ENCODE measurements around the gene SRPK1.
"Not testable (repeated sequence)": the region's sequence is repeated elsewhere in the genome, so short reads cannot be mapped to it uniquely, and the experiment has no call there.

The SRPK1 gene

DNA sequence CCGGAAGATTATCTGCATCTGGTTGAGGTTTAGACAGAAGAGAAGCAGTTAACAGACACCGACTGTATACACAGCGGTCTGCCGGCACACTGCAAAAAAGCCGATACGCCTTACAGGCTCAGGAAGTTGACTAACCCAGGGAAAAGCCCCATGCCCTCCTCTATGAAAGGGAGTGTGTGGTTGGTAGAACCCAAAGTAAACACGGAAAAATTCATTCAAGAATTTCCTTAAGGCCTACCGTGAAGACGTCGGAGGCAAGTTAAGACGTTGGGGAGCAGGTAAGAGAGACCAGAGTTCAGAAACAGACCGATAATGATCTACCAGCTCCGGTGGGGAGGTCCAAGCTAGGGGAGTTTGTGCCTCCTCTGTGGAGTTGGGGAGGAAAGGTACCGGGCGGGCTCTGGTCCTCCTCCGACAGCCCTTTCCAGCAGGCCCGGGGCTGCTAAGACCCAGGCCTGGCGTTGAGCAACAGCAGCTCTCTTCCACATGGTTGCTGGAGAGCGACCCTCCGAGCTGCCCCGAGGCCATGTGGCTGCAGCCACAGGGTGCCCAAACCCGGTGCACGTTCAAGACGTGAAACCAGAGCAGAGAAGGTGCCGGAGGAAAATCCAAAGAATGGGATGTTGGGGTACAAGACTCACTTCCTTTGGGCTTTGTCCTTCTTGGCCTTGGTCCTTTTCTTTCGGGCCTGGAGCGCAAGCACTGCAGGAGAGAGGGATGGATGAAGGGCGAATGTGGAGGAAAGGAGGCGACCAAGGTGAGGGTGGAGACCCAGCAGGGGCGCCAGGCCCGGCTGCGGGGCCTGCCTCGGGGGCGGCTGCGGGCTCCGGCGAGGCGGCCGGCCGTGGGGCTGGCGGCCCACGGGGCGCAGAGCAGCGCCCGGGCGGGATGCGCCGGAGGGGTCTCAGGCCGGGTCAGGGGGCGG lies 809 bp downstream of the SRPK1 start:
- no peak for DNase-seq (ENCODE audit: insufficient read length, low spot score)
- TF ChIP-seq, protein P1, sequence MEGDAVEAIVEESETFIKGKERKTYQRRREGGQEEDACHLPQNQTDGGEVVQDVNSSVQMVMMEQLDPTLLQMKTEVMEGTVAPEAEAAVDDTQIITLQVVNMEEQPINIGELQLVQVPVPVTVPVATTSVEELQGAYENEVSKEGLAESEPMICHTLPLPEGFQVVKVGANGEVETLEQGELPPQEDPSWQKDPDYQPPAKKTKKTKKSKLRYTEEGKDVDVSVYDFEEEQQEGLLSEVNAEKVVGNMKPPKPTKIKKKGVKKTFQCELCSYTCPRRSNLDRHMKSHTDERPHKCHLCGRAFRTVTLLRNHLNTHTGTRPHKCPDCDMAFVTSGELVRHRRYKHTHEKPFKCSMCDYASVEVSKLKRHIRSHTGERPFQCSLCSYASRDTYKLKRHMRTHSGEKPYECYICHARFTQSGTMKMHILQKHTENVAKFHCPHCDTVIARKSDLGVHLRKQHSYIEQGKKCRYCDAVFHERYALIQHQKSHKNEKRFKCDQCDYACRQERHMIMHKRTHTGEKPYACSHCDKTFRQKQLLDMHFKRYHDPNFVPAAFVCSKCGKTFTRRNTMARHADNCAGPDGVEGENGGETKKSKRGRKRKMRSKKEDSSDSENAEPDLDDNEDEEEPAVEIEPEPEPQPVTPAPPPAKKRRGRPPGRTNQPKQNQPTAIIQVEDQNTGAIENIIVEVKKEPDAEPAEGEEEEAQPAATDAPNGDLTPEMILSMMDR (IDR thresholded peaks at IDR 0.05; ENCODE audit: insufficient read depth, missing control alignments) = no peak
- no peak for FAIRE-seq

DNA sequence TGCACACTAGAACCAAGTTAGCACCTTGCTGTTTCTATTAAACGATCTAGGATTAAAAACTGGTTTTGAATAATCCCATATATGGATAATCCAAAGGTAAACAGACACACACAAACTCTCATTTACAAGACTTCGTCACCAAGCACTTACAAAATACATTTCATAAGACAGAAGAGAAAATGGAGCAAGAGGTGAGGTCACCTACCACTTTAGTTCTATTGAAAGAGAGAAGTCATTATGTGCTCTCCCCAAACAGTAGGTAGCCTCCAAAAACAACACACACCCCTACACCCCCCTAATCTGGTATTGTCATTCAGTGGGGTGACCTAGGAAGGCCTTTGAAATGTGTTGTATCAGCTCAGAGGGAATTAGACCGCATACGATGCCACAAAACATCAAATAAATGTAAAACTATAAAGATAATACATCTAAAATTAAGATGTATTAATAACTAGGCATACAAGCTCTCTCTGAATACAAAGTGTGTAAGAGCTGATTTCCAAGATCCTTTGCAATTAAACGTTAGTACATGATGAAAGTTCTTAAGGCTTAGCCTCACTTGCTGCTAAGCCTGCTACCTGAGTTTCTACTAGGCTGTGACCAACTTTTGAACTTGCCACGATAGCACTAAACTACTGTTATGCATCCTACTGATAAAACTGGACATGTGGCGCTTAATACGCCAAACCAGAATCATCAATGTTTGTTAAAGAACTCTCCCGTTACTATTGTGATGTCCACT lies 1.6 kb downstream of the SRPK1 start:
- peak; percentile 66 for FAIRE-seq

DNA sequence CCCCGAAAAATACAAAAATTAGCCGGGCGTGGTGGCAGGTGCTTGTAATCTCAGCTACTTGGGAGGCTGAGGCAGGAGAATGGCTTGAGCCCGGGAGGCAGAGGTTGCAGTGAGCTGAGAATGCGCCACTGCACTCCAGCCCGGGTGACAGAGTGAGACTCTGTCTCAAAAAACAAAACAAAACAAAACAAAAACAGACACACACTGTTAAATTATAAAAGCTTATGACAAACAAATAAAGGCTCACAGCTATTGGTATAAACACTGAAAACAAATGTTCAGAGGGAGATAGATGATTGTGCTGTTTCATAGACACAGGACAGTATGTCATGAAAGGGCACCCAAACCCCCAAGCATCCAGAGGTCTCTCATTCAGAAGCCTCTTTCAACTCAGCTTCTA lies 4.0 kb downstream of the SRPK1 start:
- not testable (repeated sequence) for DNase-seq (ENCODE audit: insufficient read length, low spot score); FAIRE-seq

More for the DNA sequence above, 1.6 kb downstream of the SRPK1 start:
- TF ChIP-seq, protein P1 (IDR thresholded peaks at IDR 0.05; ENCODE audit: insufficient read depth, missing control alignments) = no peak
- no peak for DNase-seq (ENCODE audit: insufficient read length, low spot score)

DNA sequence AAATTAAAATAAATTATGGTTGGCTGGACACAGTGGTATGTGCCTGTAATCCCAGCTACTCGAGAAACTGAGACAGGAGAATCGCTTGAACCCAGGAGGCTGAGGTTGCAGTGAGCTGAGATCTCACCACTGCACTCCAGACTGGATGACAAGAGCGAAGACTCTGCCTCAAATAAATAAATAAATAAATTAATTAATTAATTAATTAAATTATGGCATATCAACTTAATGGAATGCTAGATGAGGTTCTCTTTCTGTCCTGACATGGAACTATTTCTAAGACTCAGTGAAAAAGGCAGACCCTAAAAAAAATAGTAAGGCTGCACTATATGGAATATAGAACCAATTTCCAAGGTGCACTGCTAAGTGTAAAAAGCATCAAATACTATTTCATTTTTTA lies 4.8 kb downstream of the SRPK1 start:
- TF ChIP-seq, protein P1 (IDR thresholded peaks at IDR 0.05; ENCODE audit: insufficient read depth, missing control alignments) = no peak
- no peak for DNase-seq (ENCODE audit: insufficient read length, low spot score)
- no peak for FAIRE-seq

DNA sequence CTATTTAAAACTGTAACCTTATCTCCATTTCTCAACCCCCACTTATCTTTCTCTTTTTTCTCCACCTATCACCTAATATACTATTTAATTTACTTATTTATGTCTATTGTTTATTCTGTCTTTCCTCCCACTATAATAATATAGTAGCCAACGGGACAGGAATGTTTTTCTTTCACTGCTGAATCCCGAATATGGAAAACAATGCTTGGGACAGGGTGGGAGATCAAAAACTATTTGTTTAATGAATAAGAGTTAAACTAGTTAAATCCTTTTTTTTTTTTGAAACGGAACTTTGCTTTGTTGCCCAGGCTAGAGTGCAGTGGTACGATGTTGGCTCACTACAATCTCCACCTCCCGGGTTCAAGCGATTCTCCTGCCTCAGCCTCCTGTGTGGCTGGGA lies 6.4 kb downstream of the SRPK1 start:
- FAIRE-seq (no peak), DNase-seq (ENCODE audit: insufficient read length, low spot score) (no peak)
- TF ChIP-seq, protein P1 (IDR thresholded peaks at IDR 0.05; ENCODE audit: insufficient read depth, missing control alignments) = no peak

DNA sequence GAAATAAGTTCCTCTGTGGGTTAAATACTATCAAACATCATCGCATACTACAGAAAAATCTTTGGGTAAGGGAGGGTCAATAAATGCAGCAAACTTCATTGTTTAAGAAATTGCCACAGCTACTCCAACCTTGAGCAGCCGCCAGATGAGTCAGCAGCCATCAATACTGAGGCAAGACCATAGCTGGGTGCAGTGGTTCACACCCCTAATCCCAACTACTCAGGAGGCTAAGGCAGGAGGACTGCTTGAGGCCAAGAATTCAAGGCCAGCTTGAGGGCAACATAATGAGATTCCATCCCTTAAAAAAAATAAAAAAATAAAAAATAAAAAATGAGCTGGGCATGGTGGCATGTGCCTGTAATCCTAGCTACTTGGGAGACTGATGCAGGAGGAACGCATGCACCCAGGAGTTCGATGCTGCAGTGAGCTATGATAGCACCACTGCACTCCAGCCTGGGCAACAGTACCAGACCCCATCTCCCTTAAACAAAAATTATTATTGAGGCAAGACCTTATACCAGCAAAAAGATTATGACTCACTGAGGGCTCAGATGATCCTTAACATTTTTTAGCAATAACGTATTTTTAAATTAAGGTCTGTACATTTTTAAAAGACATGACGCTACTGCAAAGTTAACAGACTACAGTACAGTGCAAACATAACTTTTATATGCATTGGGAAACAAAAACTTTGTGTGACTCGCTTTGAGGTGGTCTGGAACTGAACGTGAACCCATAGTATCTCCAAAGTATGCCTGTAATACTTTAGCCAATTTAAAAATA lies 8.8 kb downstream of the SRPK1 start:
- no peak for FAIRE-seq
- TF ChIP-seq, protein P1 (IDR thresholded peaks at IDR 0.05; ENCODE audit: insufficient read depth, missing control alignments) = no peak
- DNase-seq (ENCODE audit: insufficient read length, low spot score) = no peak

DNA sequence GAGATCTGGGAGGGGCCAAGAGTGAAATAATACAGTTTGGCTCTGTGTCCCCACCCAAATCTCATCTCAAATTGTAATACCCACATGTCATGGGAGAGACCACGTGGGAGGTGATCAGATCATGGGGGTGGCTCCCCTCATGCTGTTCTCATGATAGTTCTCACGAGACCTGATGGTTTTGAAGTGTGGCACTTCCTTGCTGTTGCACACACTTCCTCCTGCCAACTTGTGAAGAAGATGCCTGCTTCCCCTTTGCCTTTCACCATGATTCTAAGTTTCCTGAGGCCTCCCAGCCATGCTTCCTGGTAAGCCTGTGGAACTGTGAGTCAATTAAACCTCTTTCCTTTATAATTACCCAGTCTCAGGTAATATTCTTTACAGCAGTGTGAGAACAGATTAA lies 11.3 kb downstream of the SRPK1 start:
- DNase-seq (ENCODE audit: insufficient read length, low spot score); FAIRE-seq: not testable (repeated sequence)

DNA sequence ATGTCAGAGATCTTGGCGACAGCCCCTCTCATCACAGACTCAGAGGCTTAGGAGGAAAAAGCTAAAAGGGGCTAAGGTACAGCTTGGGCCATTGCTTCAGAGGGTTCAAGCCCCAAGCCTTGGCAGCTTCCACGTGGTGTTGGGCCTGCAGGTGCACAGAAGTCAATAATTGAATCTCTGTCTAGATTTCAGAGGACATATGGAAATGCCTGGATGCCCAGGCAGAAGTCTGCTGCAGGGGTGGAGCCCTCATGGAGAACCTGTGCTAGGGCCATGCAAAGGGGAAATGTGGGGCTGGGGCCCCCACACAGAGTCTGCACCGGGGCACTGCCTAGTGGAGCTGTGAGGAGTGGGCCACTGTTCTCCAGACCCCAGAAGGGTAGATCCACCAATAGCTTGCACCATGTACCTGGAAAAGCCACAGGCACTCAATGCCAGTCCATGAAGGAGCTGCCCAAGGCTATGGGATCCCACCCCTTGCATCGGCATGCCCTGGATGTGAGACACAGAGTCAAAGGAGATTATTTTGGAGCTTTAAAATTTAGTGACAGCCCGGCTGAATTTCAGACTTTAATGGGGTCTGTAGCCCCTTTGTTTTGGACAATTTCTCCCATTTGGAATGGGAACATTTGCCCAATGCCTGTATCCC lies 12.0 kb downstream of the SRPK1 start:
- not testable (repeated sequence) for DNase-seq (ENCODE audit: insufficient read length, low spot score); FAIRE-seq

Data from D721Med (cell line).